GM20000 (cell line): ENCODE measurements around the gene EMX1.

Experiments
- DNase-seq: peaks from one replicate; pipeline ENCODE4 v3.0.0; 2012; ENCODE audit warnings: low spot score
- CTCF ChIP-seq: IDR thresholded peaks from 2 replicates; pipeline ENCODE4 v1.5.1; 2012; ENCODE audit warnings: mild to moderate bottlenecking, control low read depth; ENCODE audit errors: extremely low read depth, missing control alignments

The EMX1 gene

DNA sequence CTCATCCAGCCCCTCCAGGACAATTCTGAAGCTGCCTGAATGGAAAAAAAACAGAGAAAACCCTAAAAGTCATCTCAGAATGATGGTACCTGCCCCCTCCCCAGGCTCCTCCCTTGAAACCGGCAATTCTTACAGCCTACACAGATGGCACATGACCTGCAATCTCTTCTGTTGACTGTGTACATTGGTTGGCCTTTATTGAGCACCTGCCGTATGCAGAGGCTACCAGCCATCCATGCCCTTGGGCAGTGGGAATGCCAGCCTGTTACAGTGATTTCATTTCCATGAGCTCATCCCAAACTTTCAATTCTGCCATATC is 57.1 kb downstream of the EMX1 start:
- DNase-seq, result no peak
- TF ChIP-seq CTCF, result no peak

GRCh38 chr2:72975017-72975416 is 57.7 kb downstream of the EMX1 start:
- no peak for DNase-seq
- TF ChIP-seq CTCF, result no peak

- TF ChIP-seq CTCF, result no peak
These were observed 62.6 kb downstream of the EMX1 start for GRCh38 chr2:72979896-72980295.

DNA sequence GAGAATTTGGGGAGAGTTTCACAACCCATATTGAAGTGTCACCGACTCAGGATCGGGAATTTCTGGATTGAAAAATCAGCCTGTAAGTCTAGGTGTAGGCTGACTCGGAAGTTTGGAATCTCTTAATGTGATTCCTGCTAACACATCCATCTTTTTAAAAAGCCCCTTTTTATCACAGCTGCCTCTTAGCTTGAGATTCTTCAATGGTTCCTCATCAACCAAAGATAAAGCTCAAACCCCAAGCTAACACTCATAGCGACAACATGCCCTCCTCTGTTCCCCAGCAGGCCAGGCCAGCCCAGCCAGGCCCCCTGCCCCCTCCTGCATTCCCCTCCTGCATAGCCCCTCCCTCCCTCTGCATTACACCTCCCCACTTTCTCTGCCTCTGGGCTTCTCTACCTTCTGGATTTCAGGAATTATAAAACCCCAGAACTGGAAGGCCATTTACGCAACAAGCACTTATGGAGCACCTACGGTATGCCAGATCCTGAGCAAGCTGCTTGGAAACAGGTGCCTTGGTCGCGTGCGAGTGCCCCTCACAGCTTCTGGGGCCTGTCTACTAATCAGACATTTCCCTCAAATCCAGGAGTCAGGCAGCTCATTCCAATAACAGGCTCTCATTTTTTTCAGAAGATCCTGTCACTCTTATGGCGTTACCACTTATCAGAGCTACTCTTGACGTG is 63.4 kb downstream of the EMX1 start:
- no peak for TF ChIP-seq CTCF
- DNase-seq, result no peak

More at GRCh38 chr2:72979896-72980295, 62.6 kb downstream of the EMX1 start:
- no peak for DNase-seq

- DNase-seq, result no peak
- TF ChIP-seq CTCF, result no peak
These were observed 64.2 kb downstream of the EMX1 start for GRCh38 chr2:72981536-72981935.

- no peak for TF ChIP-seq CTCF
- no peak for DNase-seq
These were observed 64.9 kb downstream of the EMX1 start for GRCh38 chr2:72982219-72982618.

DNA sequence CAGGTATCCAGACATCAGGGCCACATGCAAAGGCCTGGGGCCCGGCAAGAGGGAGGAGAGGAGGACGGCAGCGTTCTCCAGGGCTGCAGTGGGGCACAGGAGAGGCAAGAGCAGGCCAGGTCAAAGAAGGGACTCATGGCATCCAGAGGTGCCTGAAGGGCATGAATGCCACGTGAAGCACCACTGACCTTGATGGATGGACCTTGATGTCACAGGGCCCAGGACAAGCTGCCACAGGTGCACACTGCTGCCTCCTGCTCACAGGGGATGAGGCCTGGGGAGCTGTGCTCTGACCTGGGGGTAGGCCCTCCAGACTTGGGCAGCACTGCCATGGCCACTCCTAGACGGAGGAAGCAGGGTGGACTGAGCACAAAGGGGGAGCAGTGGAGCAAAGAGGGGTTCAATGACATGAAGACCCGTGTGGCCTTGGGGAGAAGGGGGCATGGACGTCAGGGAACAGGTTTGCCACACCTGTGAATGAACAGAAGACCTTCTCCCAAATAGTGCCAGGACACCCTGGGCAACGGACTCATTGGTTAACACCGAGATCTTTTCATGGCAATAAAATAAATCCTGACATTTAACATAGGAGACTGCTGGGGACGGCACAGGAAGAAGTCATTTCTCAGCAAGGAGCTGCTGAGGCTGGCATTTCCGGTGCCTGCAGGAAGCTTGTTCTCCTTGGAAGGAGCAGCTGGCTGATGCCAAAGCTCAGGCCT is 65.6 kb downstream of the EMX1 start:
- DNase-seq, result no peak
- no peak for TF ChIP-seq CTCF
